SIG-M5 (cell line): ENCODE measurements around the gene VIPR2.

Experiments
- DNase-seq: peaks from one replicate; lab custom pipeline; 2025; lab: John Stamatoyannopoulos, UW

VIPR2 gene

GRCh38 chr7:159040912-159041711 lies 103.6 kb downstream of the VIPR2 start:
- no peak for DNase-seq

- DNase-seq = no peak
Measured at GRCh38 chr7:159040146-159040545, 104.5 kb downstream of the VIPR2 start.

GRCh38 chr7:159039716-159040115 lies 105.0 kb downstream of the VIPR2 start:
- no peak for DNase-seq

- no peak for DNase-seq
Measured at GRCh38 chr7:159038066-159038465, 106.6 kb downstream of the VIPR2 start.

GRCh38 chr7:159036916-159037605 lies 107.6 kb downstream of the VIPR2 start:
- no peak for DNase-seq

GRCh38 chr7:159035571-159036073 lies 109.0 kb downstream of the VIPR2 start:
- no peak for DNase-seq

GRCh38 chr7:159034988-159035387 lies 109.7 kb downstream of the VIPR2 start:
- DNase-seq = no peak

GRCh38 chr7:159034394-159034793 lies 110.3 kb downstream of the VIPR2 start:
- no peak for DNase-seq

GRCh38 chr7:159033956-159034355 lies 110.7 kb downstream of the VIPR2 start:
- DNase-seq = no peak

- no peak for DNase-seq
Measured at GRCh38 chr7:159033473-159033825, 111.2 kb downstream of the VIPR2 start.

- no peak for DNase-seq
Measured at GRCh38 chr7:159032753-159033472, 111.8 kb downstream of the VIPR2 start.

- DNase-seq = no peak
Measured at GRCh38 chr7:159032322-159032721, 112.3 kb downstream of the VIPR2 start.

- DNase-seq = no peak
Measured at GRCh38 chr7:159031750-159032149, 112.9 kb downstream of the VIPR2 start.

- no peak for DNase-seq
Measured at GRCh38 chr7:159031135-159031701, 113.4 kb downstream of the VIPR2 start.

- DNase-seq = no peak
Measured at GRCh38 chr7:159030490-159031134, 114.1 kb downstream of the VIPR2 start.

GRCh38 chr7:159028508-159029401 lies 115.9 kb downstream of the VIPR2 start:
- DNase-seq = no peak

- DNase-seq = no peak
Measured at GRCh38 chr7:159027789-159028507, 116.7 kb downstream of the VIPR2 start.

GRCh38 chr7:159027056-159027788 lies 117.4 kb downstream of the VIPR2 start:
- no peak for DNase-seq

- no peak for DNase-seq
Measured at GRCh38 chr7:159026271-159027055, 118.2 kb downstream of the VIPR2 start.
